B cell (primary cell): Measurements from ENCODE around the gene CYGB. TPM values are rescaled to one million over a fixed set of nuclear protein-coding genes. Genes with fewer than 3 reads are reported as not detected.
A peak's percentile ranks its signal among the peaks of the same experiment; 100 is the strongest.

Source experiments
- ATAC-seq: fragments of 200-7000 bp; cut with Tn5 transposase; one replicate; pipeline ENCODE4 v1.10.0; 2021; ENCODE audit warnings: low read depth, mild to moderate bottlenecking, moderate number of reproducible peaks, moderate library complexity
- CTCF ChIA-PET: fragments of 350-600 bp; sonication (Branson Sonifier 250); formaldehyde crosslinking; loops from one replicate; lab custom pipeline; 2021; ENCODE audit warnings: antibody characterized with exemption, inconsistent platforms; lab: Charles Lee
- POLR2A ChIA-PET: fragments of 350-600 bp; sonication (Branson Sonifier 250); formaldehyde crosslinking; loops from one replicate; lab custom pipeline; 2021; ENCODE audit warnings: antibody characterized with exemption; lab: Charles Lee
- DNase-seq: peaks from one replicate; pipeline ENCODE4 v3.0.0; 2013
- H2AFZ ChIP-seq: 2 replicates; pipeline ENCODE4 v1.6.1; 2012; ENCODE audit warnings: mild to moderate bottlenecking, low read depth, low read length; ENCODE audit not compliant: insufficient read depth, poor library complexity, severe bottlenecking
- H3K27ac ChIP-seq, 2 donors: 1 replicate in 1 of 2; 2 replicates in 1 of 2; pipeline ENCODE4 v1.5.1; 2012 to 2013; ENCODE audit warnings: low read length in 2 of 2, mild to moderate bottlenecking in 2 of 2, moderate library complexity in 1 of 2
- H3K27me3 ChIP-seq, 4 experiments: fragments of 200-600 bp in 1 of 4; sonication (generic) in 1 of 4; replicated peaks in 1 of 4; 1 replicate in 2 of 4; 2 replicates in 2 of 4; pipeline versions ENCODE4 v1.6.1 to v1.7.0; 2013 to 2016; ENCODE audit warnings: low read length in 3 of 4, mild to moderate bottlenecking in 2 of 4, mixed read lengths in 1 of 4, moderate library complexity in 1 of 4; ENCODE audit not compliant: insufficient read depth in 4 of 4, control insufficient read depth in 3 of 4; ENCODE audit errors: control extremely low read depth in 1 of 4
- H3K36me3 ChIP-seq, 2 experiments: replicated peaks in 1 of 2; 1 replicate in 1 of 2; 2 replicates in 1 of 2; pipeline versions ENCODE4 v1.6.1 to v1.7.1; 2013; ENCODE audit warnings: low read length in 1 of 2; ENCODE audit not compliant: insufficient read depth in 2 of 2, control insufficient read depth in 1 of 2; ENCODE audit errors: control extremely low read depth in 1 of 2, extremely low read depth in 1 of 2
- H3K4me1 ChIP-seq, 2 donors: fragments of 200-600 bp in 1 of 2; sonication (generic) in 1 of 2; 1 replicate in 1 of 2; 2 replicates in 1 of 2; pipeline versions ENCODE4 v1.5.1 to v1.6.1; 2013 to 2017; ENCODE audit warnings: low read length in 2 of 2; ENCODE audit not compliant: control insufficient read depth in 2 of 2, insufficient read depth in 2 of 2
- H3K4me2 ChIP-seq: replicated peaks from 2 replicates; pipeline ENCODE3; 2012; ENCODE audit warnings: mild to moderate bottlenecking, low read depth, low read length; ENCODE audit not compliant: poor library complexity, severe bottlenecking
- H3K4me3 ChIP-seq, 5 experiments: fragments of 200-600 bp in 1 of 5; sonication (generic) in 1 of 5; 1 replicate in 3 of 5; 2 replicates in 2 of 5; pipeline versions ENCODE4 v1.5.1 to v1.7.0; 2011 to 2016; ENCODE audit warnings: low read length in 4 of 5, mild to moderate bottlenecking in 4 of 5, low read depth in 2 of 5, control low read depth in 1 of 5, moderate library complexity in 1 of 5; ENCODE audit not compliant: insufficient read depth in 1 of 5; ENCODE audit errors: control extremely low read depth in 1 of 5, extremely low read depth in 1 of 5
- H3K79me2 ChIP-seq: fragments of 200-600 bp; sonication (generic); one replicate; pipeline ENCODE4 v1.6.0; 2016; ENCODE audit warnings: low read length; ENCODE audit not compliant: control insufficient read depth, insufficient read depth
- H3K9ac ChIP-seq: fragments of 200-600 bp; sonication (generic); 2 replicates; pipeline ENCODE4 v1.6.1; 2017; ENCODE audit warnings: mild to moderate bottlenecking, low read length, moderate library complexity
- H3K9me3 ChIP-seq, 3 donors: one replicate each; pipeline versions ENCODE4 v1.6.1 to v1.7.1; 2013; ENCODE audit warnings: low read length in 2 of 3; ENCODE audit not compliant: control insufficient read depth in 2 of 3, insufficient read depth in 1 of 3; ENCODE audit errors: control extremely low read depth in 1 of 3
- H4K20me1 ChIP-seq: 2 replicates; pipeline ENCODE4 v1.6.0; 2012; ENCODE audit warnings: mild to moderate bottlenecking, low read length; ENCODE audit not compliant: insufficient read depth, control insufficient read depth, poor library complexity, severe bottlenecking
- H3K27ac Mint-ChIP-seq: one replicate; pipeline ENCODE4 v1.8.0; 2021; ENCODE audit warnings: mixed read lengths
- H3K27me3 Mint-ChIP-seq: one replicate; pipeline ENCODE4 v1.8.0; 2021; ENCODE audit warnings: mixed read lengths
- H3K4me1 Mint-ChIP-seq: one replicate; pipeline ENCODE4 v1.8.0; 2021; ENCODE audit warnings: mixed read lengths
- H3K4me3 Mint-ChIP-seq: one replicate; pipeline ENCODE4 v1.8.0; 2021; ENCODE audit warnings: mixed read lengths
- H3K9me3 Mint-ChIP-seq: one replicate; pipeline ENCODE4 v1.8.0; 2022; ENCODE audit warnings: mixed read lengths; ENCODE audit not compliant: insufficient read depth
- CTCF ChIP-seq: fragments of 200-600 bp; IDR thresholded peaks from one replicate; pipeline ENCODE4 v1.8.0; 2022; ENCODE audit warnings: antibody characterized with exemption, mild to moderate bottlenecking
- EZH2 ChIP-seq: IDR thresholded peaks from 2 replicates; pipeline ENCODE4 v1.6.1; 2012; ENCODE audit warnings: borderline replicate concordance, low read depth, mild to moderate bottlenecking, moderate library complexity, low read length; ENCODE audit not compliant: insufficient read depth, poor library complexity, severe bottlenecking
- WGBS: methylation state at CpG from one replicate; pipeline ENCODE4 v1.1.5; 2013; ENCODE audit warnings: missing lambda C conversion rate; ENCODE audit not compliant: insufficient coverage; 5-methylcytosine and 5-hydroxymethylcytosine counted together
- intact Hi-C: fragments of 100-400 bp; cut with micrococcal nuclease; formaldehyde crosslinking; loops from one replicate; pipeline ENCODE4 v1.10.0; 2022
- polyA plus RNA-seq: library from polyadenylated mRNA; depleted of rRNA; stranded (reverse); fragments of >200 nt; gene quantifications from 2 replicates; pipeline ENCODE4 v1.2.3, GENCODE V29; 2012
- total RNA-seq, 2 donors: library from RNA; stranded (reverse); fragments of 120-200 nt in 1 of 2; gene quantifications; 1 replicate in 1 of 2; 2 replicates in 1 of 2; pipeline versions ENCODE4 v1.2.3 to v1.2.4, GENCODE V29; 2013 to 2022

Gene CYGB
- total and polyA plus RNA-seq, 2 donors (not counting 1 experiment from before 2014, with no cell fraction given), result 0.42 to 2.7 TPM

GRCh38 chr17:76495663-76496400 is 41.7 kb downstream of the CYGB start:
- peak overlapping the region; percentile 97 for H3K4me3 Mint-ChIP-seq
- ATAC-seq (no peak), DNase-seq (no peak)
- WGBS, result 92% methylated on average over 16 of the region's 16 CpGs
- no peaks in the 10 kb centered on the region for H3K9me3 Mint-ChIP-seq
- H3K4me1 ChIP-seq, result peaks cover 71 to 91% of the 10 kb centered on the region in 2 donors
- H3K79me2 ChIP-seq, result peaks cover 90% of the 10 kb centered on the region
- H3K9ac ChIP-seq, result no peak overlapping the region
- CTCF ChIA-PET, result interaction anchor here (0.6 to 20.8 kb wide), 6 partner anchors 8 to 98 kb away, joined by 3 to 442 read pairs (median 16); partner anchors contain the start of gene AANAT
- no peak overlapping the region for H3K4me3 ChIP-seq
- H3K36me3 ChIP-seq, result peaks cover 0 to 45% of the 10 kb centered on the region in 2 experiments
- peaks cover 88% of the 10 kb centered on the region for H3K4me1 Mint-ChIP-seq
- H3K4me2 ChIP-seq, result peak overlapping the region; percentile 82
- peaks cover 53% of the 10 kb centered on the region for H4K20me1 ChIP-seq
- H3K9me3 ChIP-seq, result no peaks in the 10 kb centered on the region
- H3K27ac ChIP-seq, result peak overlapping the region in 1 of 2 donors; percentile 94
- POLR2A ChIA-PET, result interaction anchor here (0.5 to 22.8 kb wide), 6 partner anchors 13 to 90 kb away, joined by 3 to 478 read pairs (median 4); partner anchors contain the start of gene AANAT
- intact Hi-C loops, result loop anchor here (10.0 kb wide), 1 partner anchor 221 kb away; no protein-coding TSS in a partner anchor
- TF ChIP-seq CTCF (no peak), EZH2 (no peak)
- H3K27me3 ChIP-seq, result no peaks in the 10 kb centered on the region
- peak overlapping the region; percentile 88 for H3K27ac Mint-ChIP-seq
- H3K27me3 Mint-ChIP-seq, result no peaks in the 10 kb centered on the region
- no peak overlapping the region for H2AFZ ChIP-seq
